IMR-90 (cell line): ENCODE results near the gene PPIL4. TPM values are rescaled to one million over a fixed set of nuclear protein-coding genes. Genes with fewer than 3 reads are reported as not detected.

Experiments
- ATAC-seq: fragments of 200-7000 bp; cut with Tn5 transposase; 2 replicates; pipeline ENCODE4 v1.9.1; 2020; ENCODE audit warnings: low read depth, mild to moderate bottlenecking, moderate library complexity
- BruUV-seq: library from RNA; stranded (reverse); fragments of 400-500 nt; replicated peaks from 2 replicates; lab custom pipeline; 2021; lab: Mats Ljungman, UMichigan
- CTCF ChIA-PET: fragments of 300-600 bp; formaldehyde crosslinking; extraction: SDS; loops from one replicate; lab custom pipeline; 2021; ENCODE audit warnings: antibody characterized with exemption; lab: Yijun Ruan, JAX
- POLR2A ChIA-PET: fragments of 300-600 bp; sonication (Branson Sonifier 250); formaldehyde crosslinking; loops from one replicate; lab custom pipeline; 2022; ENCODE audit warnings: antibody characterized with exemption; ENCODE audit not compliant: unreplicated experiment; lab: Charles Lee
- DNase-seq: peaks from one replicate; pipeline ENCODE4 v3.0.0; 2013
- H2AFZ ChIP-seq: replicated peaks from 2 replicates; pipeline ENCODE3; 2013; ENCODE audit warnings: low read length, mild to moderate bottlenecking; ENCODE audit not compliant: poor library complexity
- H2AK5ac ChIP-seq: 2 replicates; pipeline ENCODE4 v1.6.1; 2013; ENCODE audit warnings: low read depth, low read length, inconsistent platforms
- H2AK9ac ChIP-seq: replicated peaks from 2 replicates; pipeline ENCODE3; 2013; ENCODE audit warnings: mild to moderate bottlenecking, low read depth, low read length, moderate library complexity; ENCODE audit not compliant: poor library complexity
- H2BK120ac ChIP-seq: 2 replicates; pipeline ENCODE4 v1.6.1; 2013; ENCODE audit warnings: low read depth, low read length, inconsistent platforms
- H2BK15ac ChIP-seq: 3 replicates; pipeline ENCODE4 v1.6.1; 2013; ENCODE audit warnings: low read depth, low read length, inconsistent platforms
- H2BK20ac ChIP-seq: 2 replicates; pipeline ENCODE4 v1.6.1; 2013; ENCODE audit warnings: low read depth, mild to moderate bottlenecking, inconsistent platforms, low read length, moderate library complexity
- H2BK5ac ChIP-seq: 2 replicates; pipeline ENCODE4 v1.6.1; 2013; ENCODE audit warnings: mild to moderate bottlenecking, low read depth, low read length, inconsistent platforms; ENCODE audit not compliant: poor library complexity, severe bottlenecking
- H3K14ac ChIP-seq: replicated peaks from 2 replicates; pipeline ENCODE4 v1.6.1; 2013; ENCODE audit warnings: low read depth, low read length, inconsistent platforms
- H3K18ac ChIP-seq: 2 replicates; pipeline ENCODE4 v1.6.1; 2013; ENCODE audit warnings: low read depth, low read length, control low read depth
- H3K23ac ChIP-seq: 2 replicates; pipeline ENCODE4 v1.6.1; 2013; ENCODE audit warnings: low read depth, low read length, inconsistent platforms
- H3K27ac ChIP-seq: 2 replicates; pipeline ENCODE4 v1.5.1; 2013; ENCODE audit warnings: mild to moderate bottlenecking, control low read depth, low read length; ENCODE audit not compliant: insufficient read depth
- H3K27me3 ChIP-seq: 2 replicates; pipeline ENCODE4 v1.6.1; 2013; ENCODE audit warnings: low read length; ENCODE audit not compliant: control insufficient read depth, insufficient read depth
- H3K36me3 ChIP-seq: 2 replicates; pipeline ENCODE4 v1.6.1; 2013; ENCODE audit warnings: low read length, mixed read lengths; ENCODE audit not compliant: control insufficient read depth, insufficient read depth
- H3K4ac ChIP-seq: 2 replicates; pipeline ENCODE4 v1.6.1; 2013; ENCODE audit warnings: low read depth, low read length, inconsistent platforms
- H3K4me1 ChIP-seq: 2 replicates; pipeline ENCODE4 v1.6.1; 2013; ENCODE audit warnings: low read length, mixed read lengths; ENCODE audit not compliant: control insufficient read depth, insufficient read depth
- H3K4me2 ChIP-seq: 2 replicates; pipeline ENCODE4 v1.6.1; 2013; ENCODE audit warnings: low read depth, mild to moderate bottlenecking, control low read depth, low read length, moderate library complexity
- H3K4me3 ChIP-seq: 2 replicates; pipeline ENCODE4 v1.5.1; 2013; ENCODE audit warnings: low read depth, mild to moderate bottlenecking, control low read depth, low read length, moderate library complexity; ENCODE audit not compliant: insufficient read depth
- H3K56ac ChIP-seq: 2 replicates; pipeline ENCODE4 v1.6.1; 2013; ENCODE audit warnings: low read length, inconsistent platforms; ENCODE audit not compliant: insufficient read depth; ENCODE audit errors: extremely low read depth
- H3K79me1 ChIP-seq, 2 experiments: 2 replicates each; pipeline ENCODE4 v1.6.1; 2013; ENCODE audit warnings: low read length in 2 of 2, inconsistent platforms in 1 of 2, low read depth in 1 of 2
- H3K9ac ChIP-seq: 2 replicates; pipeline ENCODE4 v1.6.1; 2013; ENCODE audit warnings: low read depth, low read length, control low read depth
- H3K9me1 ChIP-seq: 2 replicates; pipeline ENCODE4 v1.6.1; 2013; ENCODE audit warnings: low read length, inconsistent platforms; ENCODE audit not compliant: insufficient read depth
- H3K9me3 ChIP-seq: 2 replicates; pipeline ENCODE4 v1.6.1; 2013; ENCODE audit warnings: low read length; ENCODE audit not compliant: control insufficient read depth, insufficient read depth
- H4K20me1 ChIP-seq: 2 replicates; pipeline ENCODE4 v1.6.1; 2013; ENCODE audit warnings: low read length, inconsistent platforms; ENCODE audit not compliant: insufficient read depth
- H4K5ac ChIP-seq: 2 replicates; pipeline ENCODE4 v1.6.1; 2013; ENCODE audit warnings: mild to moderate bottlenecking, low read depth, low read length, control low read depth
- H4K8ac ChIP-seq, 2 experiments: 2 replicates each; pipeline ENCODE4 v1.6.1; 2013; ENCODE audit warnings: low read depth in 2 of 2, low read length in 2 of 2, control low read depth in 1 of 2, inconsistent platforms in 1 of 2
- H4K91ac ChIP-seq: 2 replicates; pipeline ENCODE4 v1.6.1; 2013; ENCODE audit warnings: low read depth, low read length, inconsistent platforms; ENCODE audit not compliant: insufficient read depth
- CEBPB ChIP-seq: IDR thresholded peaks from 2 replicates; pipeline ENCODE4 v1.6.1; 2012; ENCODE audit warnings: low read depth, low read length, improper control_type of control experiment
- CHD1 ChIP-seq: IDR thresholded peaks from 2 replicates; pipeline ENCODE4 v1.6.1; 2012; ENCODE audit warnings: low read depth, low read length, improper control_type of control experiment
- MAFK ChIP-seq: IDR thresholded peaks from 2 replicates; pipeline ENCODE4 v1.6.1; 2012; ENCODE audit warnings: low read depth, low read length, improper control_type of control experiment
- MAZ ChIP-seq: IDR thresholded peaks from 2 replicates; pipeline ENCODE4 v1.6.1; 2012; ENCODE audit warnings: low read depth, mild to moderate bottlenecking, low read length, improper control_type of control experiment, moderate library complexity, borderline replicate concordance
- SMC3 ChIP-seq: fragments of 150-350 bp; IDR thresholded peaks from 2 replicates; pipeline ENCODE4 v1.6.1; 2016; ENCODE audit warnings: low read depth, mild to moderate bottlenecking, antibody characterized with exemption, low read length, moderate library complexity
- WGBS, 2 experiments: methylation state at CpG; one replicate each; pipeline versions ENCODE4 v1.1.5 to v1.1.7; 2013; ENCODE audit warnings: missing lambda C conversion rate in 2 of 2; ENCODE audit not compliant: insufficient read length in 1 of 2; ENCODE audit errors: extremely low coverage in 2 of 2; 5-methylcytosine and 5-hydroxymethylcytosine counted together
- dilution Hi-C: fragments of 300-500 bp; cut with HindIII; formaldehyde crosslinking; loops from one replicate; pipeline ENCODE4 v1.14.3; 2018; ENCODE audit warnings: low sequenced_read_pairs; ENCODE audit not compliant: unreplicated experiment
- in situ Hi-C: fragments of 300-500 bp; cut with MboI; formaldehyde crosslinking; loops from 3 replicates; pipeline ENCODE4 v1.14.3; 2019; ENCODE audit warnings: low sequenced_read_pairs, inconsistent platforms, mixed read lengths
- intact Hi-C: fragments of 100-400 bp; cut with micrococcal nuclease; formaldehyde crosslinking; loops from 2 replicates; pipeline ENCODE4 v1.10.0; 2022
- polyA plus RNA-seq, 3 experiments: library from polyadenylated mRNA; depleted of rRNA; stranded (reverse); fragments of >200 nt; gene quantifications; 2 replicates each; pipeline ENCODE4 v1.2.3, GENCODE V29; 2012; ENCODE audit warnings: low replicate concordance in 1 of 3
- total RNA-seq: library from RNA; depleted of rRNA; stranded (reverse); fragments of >200 nt; gene quantifications from 2 replicates; pipeline ENCODE4 v1.2.3, GENCODE V29; 2012

The PPIL4 gene
- total and polyA plus RNA-seq, 2 of the 4 experiments (the other 2 are of a cell fraction) = 10.6 to 13.3 TPM

DNA sequence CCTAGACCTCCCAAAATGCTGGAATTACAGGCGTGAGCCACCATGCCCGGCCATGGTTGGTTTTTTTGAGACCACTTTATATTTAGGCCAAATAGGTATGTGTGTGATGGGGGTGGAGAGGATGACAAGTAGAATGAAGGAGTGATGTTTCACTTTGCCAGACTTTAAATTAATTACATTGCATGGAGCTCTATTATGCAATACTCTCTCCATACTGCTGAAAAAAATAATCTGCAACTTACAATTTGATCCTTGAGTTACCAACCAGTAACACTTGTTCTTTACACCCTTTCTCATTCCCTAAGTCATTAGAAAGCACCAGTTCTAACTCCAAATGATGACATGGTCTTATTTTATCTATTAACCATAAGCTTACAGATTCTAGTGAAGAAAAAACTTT, 47.1 kb upstream of the PPIL4 start:
- dilution Hi-C loops = no loop called here
- H3K18ac ChIP-seq = no peak overlapping the region
- no peaks in the 10 kb centered on the region for H3K27me3 ChIP-seq
- CTCF ChIA-PET = no interaction called here
- H3K4ac ChIP-seq = no peak overlapping the region
- ATAC-seq = no peak
- H2BK15ac ChIP-seq = no peak overlapping the region
- no peak overlapping the region for H3K9ac ChIP-seq
- H3K4me1 ChIP-seq = no peaks in the 10 kb centered on the region
- POLR2A ChIA-PET = no interaction called here
- H2BK20ac ChIP-seq = no peak overlapping the region
- H3K9me3 ChIP-seq = no peaks in the 10 kb centered on the region
- no peak overlapping the region for H2BK5ac ChIP-seq
- H3K79me1 ChIP-seq = no peaks in the 10 kb centered on the region
- H3K4me2 ChIP-seq = no peak overlapping the region
- no peaks in the 10 kb centered on the region for H4K20me1 ChIP-seq
- no peak overlapping the region for H2AFZ ChIP-seq
- H4K8ac ChIP-seq = no peak overlapping the region
- H3K23ac ChIP-seq = no peak overlapping the region
- no peaks in the 10 kb centered on the region for H3K9me1 ChIP-seq
- BruUV-seq = no TSS peak
- intact Hi-C loops = no loop called here
- H4K5ac ChIP-seq = no peak overlapping the region
- peaks cover 26% of the 10 kb centered on the region for H3K36me3 ChIP-seq
- DNase-seq = no peak
- no peak overlapping the region for H3K4me3 ChIP-seq
- H3K27ac ChIP-seq = no peak overlapping the region
- H4K91ac ChIP-seq = no peak overlapping the region
- no peak overlapping the region for H2AK9ac ChIP-seq
- H3K14ac ChIP-seq = no peak overlapping the region
- no CpG with 5 or more reads among the region's 2 CpGs for WGBS, 2 experiments
- TF ChIP-seq MAZ = no peak
- no peak for TF ChIP-seq MAFK
- TF ChIP-seq CHD1 = no peak
- no peak for TF ChIP-seq SMC3
- TF ChIP-seq CEBPB = peak; percentile 54; the same call in 1 of the 2 replicates
- no peak overlapping the region for H3K56ac ChIP-seq
- in situ Hi-C loops = no loop called here
- H2BK120ac ChIP-seq = no peak overlapping the region
- no peak overlapping the region for H2AK5ac ChIP-seq
